CD1c-positive myeloid dendritic cell (primary cell): Measurements from ENCODE around the gene ADCY1.

Experiments used
- DNase-seq: peaks from one replicate; pipeline ENCODE4 v3.0.0-alpha.2; 2016; ENCODE audit errors: extremely low spot score

The ADCY1 gene

DNA sequence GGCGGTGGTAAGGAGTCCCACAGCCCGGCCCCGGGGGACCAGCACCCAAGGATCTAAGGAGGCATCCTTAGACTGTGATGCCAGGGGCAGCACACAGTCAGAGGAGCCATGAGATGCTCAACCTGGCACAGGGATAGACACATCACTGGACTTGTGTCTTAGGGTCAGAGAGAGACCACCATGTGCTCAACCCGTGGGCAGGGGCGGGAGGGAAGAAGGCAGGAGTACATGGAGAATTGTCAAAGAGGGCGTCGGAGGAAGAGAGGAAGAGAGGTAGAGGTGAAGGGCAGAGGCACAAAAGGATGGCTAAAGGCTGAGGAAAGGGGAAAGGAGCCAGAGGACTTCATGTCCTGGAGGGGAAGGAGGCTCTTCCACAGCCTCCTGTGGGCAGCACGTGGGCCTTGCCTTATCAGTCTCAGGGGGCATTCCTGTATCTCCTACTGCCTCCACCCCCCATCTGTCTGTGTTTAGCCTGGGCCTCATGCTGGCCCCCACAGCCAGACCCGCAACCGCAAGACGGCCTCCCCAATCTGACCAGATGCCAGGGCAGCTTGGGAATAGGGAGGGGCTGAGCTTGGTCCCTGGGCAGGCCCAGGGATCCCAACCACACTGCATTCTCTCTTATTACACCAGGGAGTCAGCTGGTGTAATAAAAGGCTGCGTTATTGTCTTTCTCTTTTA is 2.2 kb downstream of the ADCY1 start:
- no peak for DNase-seq

GRCh38 chr7:45578022-45578421 is 3.9 kb downstream of the ADCY1 start:
- no peak for DNase-seq

DNA sequence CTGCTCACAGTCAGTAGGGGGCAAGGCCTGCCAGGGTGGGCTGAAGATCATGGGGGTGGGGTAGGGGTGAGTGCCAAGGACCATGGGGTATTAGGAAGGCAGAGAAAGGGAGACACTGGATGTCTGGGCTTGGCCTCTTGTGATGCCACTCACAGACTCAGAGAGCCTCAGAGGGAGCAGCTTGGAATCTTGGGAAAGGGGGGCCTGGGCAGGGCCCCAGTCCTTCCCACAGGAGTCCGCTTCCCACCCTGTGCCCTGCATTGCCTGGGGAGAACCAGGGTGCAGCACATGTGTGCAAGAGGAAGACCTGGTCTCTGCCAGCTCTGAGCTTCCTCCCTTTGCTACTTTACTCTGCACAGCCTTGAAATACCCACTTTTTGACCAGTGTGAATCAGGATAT is 4.3 kb downstream of the ADCY1 start:
- DNase-seq: no peak

DNA sequence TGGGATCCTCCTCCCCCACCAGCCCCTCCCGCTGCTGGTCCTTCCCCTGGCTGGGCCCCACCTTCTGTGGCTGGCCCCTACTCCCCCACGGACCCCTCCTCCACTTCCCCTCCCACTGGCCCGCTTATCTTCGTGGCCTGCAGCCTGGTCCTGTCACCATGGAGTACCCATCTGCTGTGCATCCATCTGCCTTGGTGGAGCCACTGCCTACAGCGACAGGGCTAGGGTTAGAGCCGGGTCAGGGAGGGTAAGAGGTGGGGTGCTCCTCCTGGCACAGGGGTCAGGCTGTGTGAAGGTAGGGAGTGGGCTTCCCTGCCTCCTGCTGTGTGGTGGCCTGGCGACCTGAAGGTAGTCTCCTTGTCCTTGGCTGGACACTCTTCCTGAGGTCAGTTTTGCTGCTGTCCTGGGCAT is 5.2 kb downstream of the ADCY1 start:
- DNase-seq: no peak

DNA sequence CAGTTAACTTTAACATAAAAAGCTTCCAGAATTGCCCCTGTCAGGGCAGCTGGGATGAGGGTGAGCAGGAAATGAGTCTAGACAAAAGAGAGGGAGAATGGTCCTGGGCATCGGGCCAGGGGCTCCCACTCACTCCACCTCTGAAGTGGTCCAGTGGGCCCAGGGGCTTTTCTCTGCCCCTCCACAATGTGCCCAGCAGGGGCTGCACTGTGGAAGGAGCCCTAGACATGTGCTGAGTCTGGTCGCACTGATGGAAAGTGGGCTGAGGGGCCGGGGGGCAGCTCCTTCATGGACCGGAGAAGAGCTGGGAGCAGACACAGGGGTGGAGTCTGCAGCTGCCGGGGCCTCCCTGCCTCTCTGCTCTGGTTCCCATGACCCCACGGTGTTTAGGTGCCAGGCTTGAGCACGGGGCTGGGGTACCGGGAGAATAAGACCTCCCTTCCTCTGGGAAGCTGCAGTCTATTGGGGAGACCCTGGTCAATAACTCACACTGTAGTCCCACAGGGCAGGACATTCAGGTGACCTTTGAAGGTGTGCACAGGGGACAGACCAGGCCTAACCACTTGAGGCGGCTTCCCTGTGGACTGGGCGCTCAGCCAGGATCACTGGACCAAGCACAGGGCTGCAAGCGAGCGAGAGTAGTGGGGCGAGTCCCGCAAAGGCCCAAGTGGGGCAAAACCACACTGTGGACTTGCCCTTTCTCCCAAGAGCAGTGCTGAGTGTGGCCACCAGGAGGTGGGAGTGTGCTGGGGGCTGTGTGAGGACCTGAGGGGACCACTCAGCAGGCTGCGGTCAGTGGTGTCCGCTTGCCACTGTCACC is 6.1 kb downstream of the ADCY1 start:
- no peak for DNase-seq

- no peak for DNase-seq
These were observed 7.2 kb downstream of the ADCY1 start for GRCh38 chr7:45581271-45581780.

DNA sequence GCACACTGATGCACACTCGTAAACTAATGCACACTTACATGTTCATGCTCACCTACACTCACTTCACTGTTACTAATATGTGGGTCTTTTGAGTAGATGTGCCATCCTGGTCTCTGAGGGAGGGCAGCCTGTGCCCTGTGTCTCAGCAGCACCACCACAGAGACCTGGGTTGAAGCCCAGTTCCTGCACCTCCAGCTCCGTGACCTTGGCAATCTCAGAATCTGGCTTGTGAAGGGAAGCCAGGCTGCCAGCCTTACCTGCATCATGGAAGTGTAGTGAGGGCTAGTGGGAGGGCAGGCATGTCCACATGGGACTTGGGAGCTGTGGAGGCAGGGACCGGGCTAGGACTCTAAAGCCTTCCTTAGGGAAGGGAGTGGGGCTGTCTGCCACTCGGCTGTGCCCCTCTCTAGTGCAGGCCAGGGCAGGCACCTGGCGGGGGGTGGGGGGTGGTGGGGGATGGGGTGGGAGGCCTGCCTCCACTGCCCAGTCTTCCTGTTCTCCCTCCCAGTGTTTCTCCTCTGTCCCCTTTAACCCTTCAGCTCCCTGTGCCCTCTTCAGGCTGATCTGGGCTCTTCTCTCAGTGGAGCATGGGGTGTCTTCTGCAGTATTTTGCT is 8.1 kb downstream of the ADCY1 start:
- DNase-seq: no peak

DNA sequence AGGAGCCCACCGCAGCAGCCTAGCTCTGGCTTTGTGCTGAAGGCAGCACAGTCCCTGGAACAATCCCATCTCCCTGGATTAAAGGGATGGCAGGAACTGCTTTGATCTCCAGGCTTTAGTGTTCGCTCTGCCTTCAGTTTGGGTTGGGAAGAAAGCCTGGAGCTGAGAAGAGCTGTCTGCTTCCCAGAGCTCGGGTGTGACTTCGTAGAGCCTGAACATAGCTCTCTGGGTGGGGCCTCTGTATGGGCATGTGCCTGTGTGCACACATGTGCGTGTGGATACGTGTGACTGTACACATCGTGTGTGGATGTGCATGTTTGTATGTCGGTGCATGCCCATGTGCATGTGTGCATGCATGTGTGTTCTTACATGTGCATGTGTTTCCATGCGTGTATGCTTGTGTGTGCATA is 8.7 kb downstream of the ADCY1 start:
- no peak for DNase-seq

DNA sequence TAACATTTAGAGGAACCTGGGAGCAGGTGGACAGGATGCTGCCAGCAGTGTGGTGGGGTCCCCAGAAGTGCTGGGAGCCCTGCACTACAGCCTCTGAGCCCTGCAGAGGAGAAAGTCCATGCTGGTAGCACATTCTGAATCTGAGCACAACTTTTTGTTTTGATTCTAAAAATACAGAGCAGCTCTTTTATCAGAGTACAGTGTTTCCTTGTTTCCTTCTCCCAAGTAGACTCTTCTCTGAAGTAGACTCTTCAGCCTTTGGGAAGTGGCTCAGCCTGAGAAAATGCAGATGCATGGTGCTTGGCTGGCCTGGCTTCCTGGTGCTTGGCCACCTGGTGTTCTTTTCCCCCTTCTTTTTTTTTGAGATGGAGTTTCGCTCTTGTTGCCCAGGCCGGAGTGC is 9.1 kb downstream of the ADCY1 start:
- DNase-seq: no peak

DNA sequence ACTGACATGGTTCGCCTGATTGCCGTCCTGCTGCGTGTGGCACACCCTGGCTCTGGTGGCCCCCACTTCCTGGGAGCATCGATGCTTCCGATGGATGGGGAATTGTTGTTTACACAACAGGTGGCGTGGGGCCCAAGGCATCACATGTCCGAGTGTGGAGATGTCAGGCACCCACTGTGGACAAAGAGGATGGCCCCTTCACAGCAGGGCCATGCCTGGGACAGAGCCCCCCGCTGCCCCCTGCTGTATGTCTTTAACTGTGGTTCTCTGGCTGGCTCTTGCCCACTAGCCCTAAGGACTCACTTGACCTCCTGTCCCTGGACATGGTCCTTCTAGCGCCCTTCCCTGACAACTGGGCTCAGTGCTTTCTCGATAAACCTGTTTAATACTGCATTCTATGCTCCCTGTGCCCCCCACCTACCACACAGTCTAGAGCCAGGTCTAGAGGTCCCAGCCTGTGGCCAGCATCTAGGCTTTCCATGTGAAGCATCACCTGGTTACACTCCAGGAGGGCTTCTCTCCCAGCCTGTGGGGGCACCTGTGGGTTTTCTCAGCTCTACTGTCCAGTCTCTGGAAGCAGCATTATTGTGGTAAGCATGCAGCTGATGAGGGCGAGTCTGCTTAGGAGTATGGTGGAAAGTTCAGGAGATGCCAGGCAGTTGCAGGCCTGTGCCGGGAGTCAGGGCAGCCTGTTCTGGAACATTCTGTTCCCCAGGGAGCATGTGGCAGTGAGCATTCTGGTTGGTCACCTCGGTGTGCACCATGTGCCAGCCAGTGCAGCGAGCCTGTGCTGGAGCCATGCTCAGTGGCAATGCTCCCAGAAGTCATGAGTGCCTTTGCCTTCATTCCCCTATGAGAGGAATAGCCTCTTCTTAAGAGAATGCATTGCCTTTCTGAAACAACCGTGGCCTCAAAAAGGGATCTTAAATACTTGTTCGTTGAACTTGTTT is 10.4 kb downstream of the ADCY1 start:
- DNase-seq: no peak

- no peak for DNase-seq
These were observed 11.5 kb downstream of the ADCY1 start for GRCh38 chr7:45585628-45586027.

DNA sequence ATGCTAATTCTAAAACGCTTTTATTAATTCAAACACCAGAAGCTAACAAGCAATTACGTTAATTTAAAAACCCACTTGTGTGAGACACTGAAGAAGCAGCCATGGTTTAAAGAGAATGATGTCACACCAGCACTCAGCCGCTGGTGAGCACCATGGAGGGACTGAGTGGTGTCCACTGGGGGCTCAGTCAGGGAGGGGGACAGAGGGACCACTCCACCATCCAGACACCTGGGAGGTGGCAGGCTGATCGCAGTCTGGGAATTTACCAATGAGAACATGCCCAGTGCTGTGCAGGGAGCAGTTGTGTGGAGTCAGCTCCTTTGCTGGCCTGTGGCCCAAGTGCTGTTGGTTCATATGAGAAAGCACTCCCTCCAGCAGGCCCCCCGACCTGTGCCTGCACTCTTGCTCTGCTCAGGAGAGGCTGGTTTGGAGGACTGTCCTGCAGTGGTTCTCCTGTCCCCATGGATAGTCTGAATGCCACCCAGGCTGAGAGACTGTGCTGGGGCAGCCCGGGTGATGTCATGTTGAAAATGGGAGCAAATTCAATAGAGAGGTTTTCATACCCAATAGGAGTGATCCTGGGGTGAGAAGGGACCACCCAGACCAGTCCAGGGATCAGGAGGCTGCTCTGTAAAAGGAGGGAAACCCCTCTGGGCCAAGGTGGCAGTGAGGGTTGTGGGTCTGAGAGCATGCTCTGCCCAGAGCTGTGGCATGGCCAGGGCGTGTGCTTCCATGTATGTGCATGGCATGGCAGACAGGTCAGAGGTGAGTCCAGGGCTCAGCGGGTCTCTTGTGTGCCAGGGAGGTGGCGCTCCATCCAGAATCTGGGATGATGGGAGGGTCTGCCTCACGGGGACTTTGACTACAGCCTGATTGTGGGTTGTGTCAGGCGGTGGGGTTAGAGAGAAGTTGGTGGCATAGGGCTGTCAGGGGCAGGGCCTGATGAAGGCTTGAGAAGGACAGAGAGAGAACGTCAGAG is 12.7 kb downstream of the ADCY1 start:
- DNase-seq: no peak

DNA sequence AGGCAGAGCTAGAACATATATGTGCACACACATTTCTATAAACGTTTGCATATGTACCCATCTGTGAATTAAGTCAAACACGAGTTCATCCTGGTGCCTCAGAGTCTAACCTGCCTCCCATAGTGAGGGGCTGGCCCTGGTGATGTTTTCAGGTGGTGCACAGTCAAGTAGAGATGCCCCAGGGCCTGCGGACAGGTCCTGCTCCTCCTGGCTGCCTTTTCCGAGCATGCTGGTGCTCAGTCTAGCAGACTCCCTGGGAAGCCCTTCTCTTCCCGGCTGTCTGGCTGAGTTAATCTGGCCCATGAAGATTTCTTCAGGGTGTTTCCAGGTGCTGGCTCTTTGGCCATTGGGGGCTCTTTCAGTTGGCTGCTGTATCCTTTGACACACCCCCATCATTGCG is 14.3 kb downstream of the ADCY1 start:
- DNase-seq: no peak

GRCh38 chr7:45589061-45589460 is 14.9 kb downstream of the ADCY1 start:
- DNase-seq: no peak

DNA sequence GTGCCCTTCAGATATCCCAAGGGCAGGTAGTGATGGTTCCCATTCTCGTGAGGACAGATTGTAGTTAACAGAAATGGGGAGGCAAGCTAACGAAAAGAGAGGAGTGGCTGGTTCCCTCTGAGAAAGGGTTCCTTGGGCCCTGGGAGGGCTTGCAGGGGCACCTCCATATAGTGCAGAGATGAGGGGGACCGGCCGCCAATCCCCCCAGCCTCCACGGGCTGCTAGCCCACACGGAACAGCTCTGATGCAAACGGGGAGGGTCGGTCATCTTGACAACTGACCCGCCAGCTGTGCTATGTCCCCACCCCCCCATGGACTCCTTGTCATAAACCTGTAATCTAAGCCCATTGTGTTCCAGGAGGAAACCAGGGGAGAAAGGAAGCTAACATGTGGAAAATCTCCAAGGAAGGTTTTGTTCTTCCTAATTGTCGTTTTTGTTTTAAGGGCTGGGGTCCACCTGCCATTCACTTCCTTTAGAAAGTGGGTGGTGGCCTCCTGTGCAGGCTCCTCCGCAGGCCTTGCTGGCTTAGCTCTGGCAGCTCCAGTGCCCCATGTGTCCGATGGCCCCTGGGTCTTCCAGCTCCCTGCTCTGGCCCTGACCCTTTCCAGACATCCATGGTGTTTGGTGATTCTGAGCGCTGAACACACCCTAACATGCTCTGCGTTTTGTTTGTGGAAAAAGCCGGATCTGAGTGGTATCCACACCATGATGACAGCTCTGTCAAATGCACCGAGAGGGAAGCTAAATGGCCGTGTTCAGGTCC is 15.9 kb downstream of the ADCY1 start:
- no peak for DNase-seq

DNA sequence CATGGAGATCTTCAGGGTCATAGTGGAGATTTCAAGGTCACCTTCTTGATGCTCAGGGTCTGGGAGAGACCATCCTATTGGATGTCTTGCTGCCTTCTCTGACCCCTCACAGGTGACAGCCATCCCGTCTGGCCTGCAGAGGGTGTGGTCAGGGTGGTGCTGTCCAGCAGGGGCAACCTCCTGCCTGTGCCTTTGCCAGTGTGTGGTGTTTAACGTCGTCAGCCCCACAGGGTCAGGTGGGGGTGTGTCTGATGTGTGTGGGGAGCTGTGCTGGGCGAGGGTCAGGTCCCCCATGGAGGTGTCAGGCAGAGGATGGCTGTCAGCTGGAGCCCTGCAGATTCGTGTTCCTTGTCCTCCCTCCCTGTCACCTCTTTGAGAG is 16.5 kb downstream of the ADCY1 start:
- no peak for DNase-seq

GRCh38 chr7:45591101-45591906 is 17.1 kb downstream of the ADCY1 start:
- no peak for DNase-seq

- no peak for DNase-seq
These were observed 18.2 kb downstream of the ADCY1 start for GRCh38 chr7:45592230-45592991.
